ENCODE data around the gene JARID2. TPM values are rescaled to one million over a fixed set of nuclear protein-coding genes. Genes with fewer than 3 reads are reported as not detected.

Gene JARID2
- polyA plus RNA-seq, 1 of the 3 experiments (the other 2 are of a cell fraction): 3.4 TPM

GRCh38 chr6:15327271-15327670 is 81.4 kb downstream of the JARID2 start (continued):
- TF ChIP-seq, protein P1, sequence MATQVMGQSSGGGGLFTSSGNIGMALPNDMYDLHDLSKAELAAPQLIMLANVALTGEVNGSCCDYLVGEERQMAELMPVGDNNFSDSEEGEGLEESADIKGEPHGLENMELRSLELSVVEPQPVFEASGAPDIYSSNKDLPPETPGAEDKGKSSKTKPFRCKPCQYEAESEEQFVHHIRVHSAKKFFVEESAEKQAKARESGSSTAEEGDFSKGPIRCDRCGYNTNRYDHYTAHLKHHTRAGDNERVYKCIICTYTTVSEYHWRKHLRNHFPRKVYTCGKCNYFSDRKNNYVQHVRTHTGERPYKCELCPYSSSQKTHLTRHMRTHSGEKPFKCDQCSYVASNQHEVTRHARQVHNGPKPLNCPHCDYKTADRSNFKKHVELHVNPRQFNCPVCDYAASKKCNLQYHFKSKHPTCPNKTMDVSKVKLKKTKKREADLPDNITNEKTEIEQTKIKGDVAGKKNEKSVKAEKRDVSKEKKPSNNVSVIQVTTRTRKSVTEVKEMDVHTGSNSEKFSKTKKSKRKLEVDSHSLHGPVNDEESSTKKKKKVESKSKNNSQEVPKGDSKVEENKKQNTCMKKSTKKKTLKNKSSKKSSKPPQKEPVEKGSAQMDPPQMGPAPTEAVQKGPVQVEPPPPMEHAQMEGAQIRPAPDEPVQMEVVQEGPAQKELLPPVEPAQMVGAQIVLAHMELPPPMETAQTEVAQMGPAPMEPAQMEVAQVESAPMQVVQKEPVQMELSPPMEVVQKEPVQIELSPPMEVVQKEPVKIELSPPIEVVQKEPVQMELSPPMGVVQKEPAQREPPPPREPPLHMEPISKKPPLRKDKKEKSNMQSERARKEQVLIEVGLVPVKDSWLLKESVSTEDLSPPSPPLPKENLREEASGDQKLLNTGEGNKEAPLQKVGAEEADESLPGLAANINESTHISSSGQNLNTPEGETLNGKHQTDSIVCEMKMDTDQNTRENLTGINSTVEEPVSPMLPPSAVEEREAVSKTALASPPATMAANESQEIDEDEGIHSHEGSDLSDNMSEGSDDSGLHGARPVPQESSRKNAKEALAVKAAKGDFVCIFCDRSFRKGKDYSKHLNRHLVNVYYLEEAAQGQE (IDR thresholded peaks at IDR 0.05; ENCODE audit: low read depth, low read length): no peak

- no peak overlapping the region for H3K4me3 ChIP-seq (ENCODE audit: low read depth in 2 of 2, low read length in 1 of 2)
- peak overlapping the region; percentile 53; the same call in 1 of the 2 replicates for H3K4me2 ChIP-seq
- no peaks in the 10 kb centered on the region for H3K9me3 ChIP-seq
- peaks cover 10% of the 10 kb centered on the region for H3F3A ChIP-seq (replicated peaks; ENCODE audit: insufficient read depth)
- ChIA-PET CTCF (no interaction called here), POLR2A (no interaction called here)
- H3K9me2 ChIP-seq: no peaks in the 10 kb centered on the region
- no peaks in the 10 kb centered on the region for H3K36me3 ChIP-seq (replicated peaks in 1 of 2; ENCODE audit: control insufficient read depth in 1 of 2, insufficient read depth in 2 of 2, low read length in 1 of 2)
- 0 out of 2 replicates have a peak, but pooled peaks cover 10% of the 10 kb centered on the region for H4K20me1 ChIP-seq (ENCODE audit: insufficient read depth)
- H3K79me2 ChIP-seq (ENCODE audit: insufficient read depth): peaks cover 55% of the 10 kb centered on the region
- no peak for TF ChIP-seq EZH2phosphoT487 (IDR thresholded peaks at IDR 0.05; ENCODE audit: borderline replicate concordance, low read depth)
- TF ChIP-seq FOXJ3 (CRISPR knock-in tag; IDR thresholded peaks at IDR 0.05): no peak
- TF ChIP-seq, protein P2, sequence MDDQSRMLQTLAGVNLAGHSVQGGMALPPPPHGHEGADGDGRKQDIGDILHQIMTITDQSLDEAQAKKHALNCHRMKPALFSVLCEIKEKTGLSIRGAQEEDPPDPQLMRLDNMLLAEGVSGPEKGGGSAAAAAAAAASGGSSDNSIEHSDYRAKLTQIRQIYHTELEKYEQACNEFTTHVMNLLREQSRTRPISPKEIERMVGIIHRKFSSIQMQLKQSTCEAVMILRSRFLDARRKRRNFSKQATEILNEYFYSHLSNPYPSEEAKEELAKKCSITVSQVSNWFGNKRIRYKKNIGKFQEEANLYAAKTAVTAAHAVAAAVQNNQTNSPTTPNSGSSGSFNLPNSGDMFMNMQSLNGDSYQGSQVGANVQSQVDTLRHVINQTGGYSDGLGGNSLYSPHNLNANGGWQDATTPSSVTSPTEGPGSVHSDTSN (IDR thresholded peaks at IDR 0.05): peak; percentile 56
- no peak for TF ChIP-seq RXRA (IDR thresholded peaks at IDR 0.05; ENCODE audit: borderline replicate concordance, low read depth)
- no peak; the same call in 1 of the 2 replicates for TF ChIP-seq TCF12 (IDR thresholded peaks at IDR 0.05)
- peak; percentile 58; the same call in 1 of the 2 replicates for TF ChIP-seq FOSL2 (IDR thresholded peaks at IDR 0.05; ENCODE audit: borderline replicate concordance, low read depth)
- TF ChIP-seq USF1 (IDR thresholded peaks at IDR 0.05; ENCODE audit: borderline replicate concordance, low read depth): 0 out of 2 replicates have a peak, but pooled peaks have one; percentile 35
- no peak for TF ChIP-seq GABPA (IDR thresholded peaks at IDR 0.05; ENCODE audit: low read depth)
- 0 out of 4 replicates have a peak, but pooled peaks of 1 of the 2 experiments have one; percentile 21 for TF ChIP-seq EP300 (IDR thresholded peaks at IDR 0.05; ENCODE audit: borderline replicate concordance in 1 of 2, low read depth in 1 of 2, low read length in 1 of 2)
- TF ChIP-seq ELF1 (IDR thresholded peaks at IDR 0.05): no peak
- peak; percentile 53 for TF ChIP-seq JUND (IDR thresholded peaks at IDR 0.05)
- TF ChIP-seq YY1 (IDR thresholded peaks at IDR 0.05; ENCODE audit: low read depth): 0 out of 2 replicates have a peak, but pooled peaks have one; percentile 29
- peak; percentile 18; the same call in 1 of the 2 replicates for TF ChIP-seq POLR2AphosphoS5 (IDR thresholded peaks at IDR 0.05; ENCODE audit: low read depth, low read length)
- no peaks in the 10 kb centered on the region for H3K27me3 ChIP-seq (ENCODE audit: insufficient read depth)
- H2AFZ ChIP-seq (ENCODE audit: low read depth): no peak overlapping the region
- WGBS (ENCODE audit: low lambda C conversion rate): 79% methylated on average over 4 of the region's 4 CpGs
- peak; percentile 42 for DNase-seq
- H3K9ac ChIP-seq: peak overlapping the region; percentile 7; the same call in 1 of the 2 replicates
- peaks cover 10 to 27% of the 10 kb centered on the region in 2 experiments for H3K4me1 ChIP-seq (ENCODE audit: control insufficient read depth in 1 of 2, insufficient read depth in 2 of 2, low read depth in 1 of 2, low read length in 1 of 2)
- H3K27ac ChIP-seq (ENCODE audit: low read depth in 2 of 2, low read length in 1 of 2): peak overlapping the region in 1 of 2 experiments; percentile 81; a peak in 2 of 4 replicates
Measured at GRCh38 chr6:15329197-15329671, 83.4 kb downstream of the JARID2 start.

All from SK-N-SH (cell line).